Measurements from ENCODE around the gene BRMS1.

The BRMS1 gene

GRCh38 chr11:66302656-66303055, 42.2 kb downstream of the BRMS1 start:
- DNase-seq: no peak

GRCh38 chr11:66299186-66299585, 45.7 kb downstream of the BRMS1 start:
- no peak for DNase-seq

- DNase-seq: no peak
These were observed 47.3 kb downstream of the BRMS1 start for GRCh38 chr11:66297610-66298009.

- DNase-seq: no peak
These were observed 50.0 kb downstream of the BRMS1 start for GRCh38 chr11:66294626-66295620.

- DNase-seq: no peak
These were observed 50.9 kb downstream of the BRMS1 start for GRCh38 chr11:66293777-66294625.

- no peak for DNase-seq
These were observed 51.6 kb downstream of the BRMS1 start for GRCh38 chr11:66293352-66293751.

GRCh38 chr11:66292543-66293332, 52.2 kb downstream of the BRMS1 start:
- DNase-seq: no peak

GRCh38 chr11:66291706-66292542, 53.0 kb downstream of the BRMS1 start, which contains the start of gene TMEM151A:
TSS of gene TMEM151A (plus strand) at chr11:66291894. CDS start at chr11:66292014, 120 bp downstream.
- DNase-seq: no peak

- DNase-seq: no peak
These were observed 53.6 kb downstream of the BRMS1 start for GRCh38 chr11:66291303-66291705.

GRCh38 chr11:66290330-66290621, 54.6 kb downstream of the BRMS1 start:
- DNase-seq: no peak

GRCh38 chr11:66289548-66290329, 55.2 kb downstream of the BRMS1 start:
- peak; percentile 95 for DNase-seq

- peak; percentile 100 for DNase-seq
These were observed 56.0 kb downstream of the BRMS1 start, which contains the start of gene YIF1A for GRCh38 chr11:66288671-66289547. TSS of gene YIF1A (minus strand) at chr11:66289143. CDS start at chr11:66288985, 158 bp downstream.

GRCh38 chr11:66287889-66288670, 56.8 kb downstream of the BRMS1 start:
- no peak for DNase-seq
